Stimulated activated CD4-positive, alpha-beta T cell treated with anti-CD3 and anti-CD28 coated beads, TNF-alpha, amount 100 ng/mL, for 48 hours (primary cell): ENCODE results near the gene SPG11.

Experiments
- DNase-seq, 3 donors: peaks; one replicate each; pipeline ENCODE4 v3.0.0-alpha.2; 2020; ENCODE audit warnings: low read depth in 3 of 3

The SPG11 gene

DNA sequence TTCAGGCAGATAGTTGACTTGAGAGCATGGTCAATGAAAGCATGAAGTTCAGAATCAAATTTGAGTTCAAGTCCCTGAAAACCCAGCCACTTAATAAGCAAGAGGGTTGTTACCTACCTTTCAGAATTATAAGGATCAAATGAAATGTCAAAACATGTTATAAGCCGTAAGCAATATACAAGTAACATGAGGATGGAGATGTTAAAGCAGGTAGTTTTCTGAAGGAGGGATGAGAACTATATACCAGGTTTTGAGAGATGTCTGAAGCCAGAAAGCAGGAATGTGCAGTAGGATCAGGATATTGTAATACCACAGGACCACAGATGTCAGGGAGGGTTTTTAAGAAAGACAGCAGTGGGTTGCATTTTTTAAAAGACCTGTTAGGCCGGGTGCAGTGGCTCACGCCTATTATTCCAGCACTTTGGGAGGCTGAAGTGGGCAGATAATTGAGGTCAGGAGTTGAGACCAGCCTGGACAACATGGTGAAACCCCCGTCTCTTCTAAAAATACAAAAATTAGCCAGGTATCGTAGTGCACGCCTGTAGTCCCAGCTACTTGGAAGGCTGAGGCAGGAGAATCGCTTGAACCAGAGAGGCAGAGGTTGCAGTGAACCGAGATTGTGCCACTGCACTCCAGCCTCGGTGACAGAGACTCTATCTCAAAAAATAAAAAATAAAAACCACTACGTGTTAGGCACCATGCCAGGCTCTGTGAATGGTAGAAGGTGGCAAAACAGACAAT lies 133.4 kb downstream of the SPG11 start:
- DNase-seq, result no peak

DNA sequence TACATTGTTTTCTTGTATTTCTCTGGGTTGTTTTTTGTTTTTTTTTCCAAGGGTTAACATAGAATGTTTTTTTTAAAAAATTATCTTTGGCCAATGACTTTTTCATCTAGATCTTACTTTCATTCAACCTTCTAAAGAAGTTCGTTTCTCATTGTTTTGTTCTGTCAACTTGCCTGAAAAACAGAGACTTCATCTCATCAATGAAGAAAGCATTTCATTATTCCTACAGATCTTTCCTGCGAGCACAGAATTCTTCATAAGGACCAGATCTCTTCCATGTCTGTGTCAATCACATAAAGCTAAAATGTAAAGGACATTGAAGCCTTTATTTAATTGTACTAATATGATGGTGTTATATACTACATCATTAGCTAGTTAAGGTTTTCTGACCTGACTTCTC lies 136.2 kb downstream of the SPG11 start:
- DNase-seq, result no peak

DNA sequence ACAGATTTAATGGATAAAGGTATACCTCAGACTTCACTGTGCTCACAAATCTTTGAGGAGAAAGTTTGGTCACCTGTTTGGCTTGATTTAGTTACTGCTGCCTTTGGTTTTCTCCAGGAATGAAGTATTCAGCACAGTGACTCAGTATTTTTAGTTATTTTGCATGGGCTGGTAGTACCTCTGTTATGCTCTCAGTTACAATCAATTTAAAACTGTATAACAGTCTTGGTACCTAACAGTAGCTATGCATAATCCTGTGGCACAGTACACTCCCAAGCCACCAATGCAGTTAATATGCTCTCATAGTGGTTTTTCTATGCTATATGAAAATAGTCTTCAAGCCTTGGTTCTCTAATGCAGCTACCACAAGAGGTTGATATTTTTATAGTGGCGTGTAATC lies 138.4 kb downstream of the SPG11 start:
- no peak for DNase-seq

DNA sequence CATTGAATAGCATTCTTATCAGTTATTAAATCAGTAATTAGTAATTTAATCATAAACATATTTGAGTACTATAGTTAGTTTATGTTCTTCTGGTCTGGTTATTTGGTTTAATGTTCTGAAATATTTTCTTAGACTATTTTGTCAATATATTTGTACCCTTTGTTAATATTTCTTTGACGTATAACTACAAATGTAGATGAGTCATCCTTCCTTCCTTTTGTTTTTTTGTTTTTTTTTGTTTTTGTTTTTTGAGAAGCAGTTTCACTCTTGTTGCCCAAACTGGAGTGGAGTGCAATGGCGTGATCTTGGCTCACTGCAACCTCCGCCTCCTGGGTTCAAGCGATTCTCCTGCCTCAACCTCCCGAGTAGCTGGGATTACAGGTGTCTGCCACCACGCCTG lies 143.9 kb downstream of the SPG11 start:
- DNase-seq, result no peak

DNA sequence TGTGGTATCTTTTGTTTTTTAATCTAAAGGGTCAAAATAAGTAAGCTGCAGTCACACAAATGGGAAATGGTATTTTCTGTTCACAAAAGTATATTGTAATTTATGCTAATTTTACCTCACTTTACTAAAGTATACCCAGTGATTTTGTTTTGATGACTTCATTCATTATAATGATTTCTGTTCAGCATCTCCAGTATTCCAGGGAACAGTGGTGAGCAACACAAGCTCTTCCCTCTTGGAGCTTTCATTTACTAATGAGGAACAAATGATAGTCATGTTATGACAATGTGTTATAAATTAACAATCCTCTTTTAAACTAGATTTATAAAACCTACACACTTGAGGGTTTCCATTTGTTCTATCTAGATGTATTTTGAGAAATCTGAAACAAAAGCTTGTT lies 147.0 kb downstream of the SPG11 start:
- DNase-seq, result no peak
